Measurements from ENCODE around the gene RNF151.

DNA sequence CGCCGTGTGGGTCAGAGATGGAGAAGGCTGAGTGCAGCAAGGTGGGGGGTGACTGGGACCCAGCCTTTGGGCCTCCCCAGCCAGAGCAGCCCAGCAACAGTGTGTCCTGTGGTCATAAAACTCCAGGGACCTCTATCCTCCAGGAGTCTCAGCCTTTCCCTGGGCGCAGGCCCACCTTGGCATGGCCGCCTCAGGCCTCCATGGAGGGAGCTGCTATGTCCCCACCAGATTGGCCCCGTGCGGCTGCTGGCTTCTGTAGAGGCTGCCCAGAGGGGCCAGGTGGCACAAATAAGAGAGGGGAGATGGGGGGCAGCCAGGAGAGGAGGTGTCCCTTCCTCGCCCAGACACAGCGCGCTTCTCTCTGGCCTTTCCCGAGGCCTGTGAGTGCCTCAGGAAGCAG is 20.5 kb downstream of the RNF151 start:
- TF ChIP-seq, protein P1, sequence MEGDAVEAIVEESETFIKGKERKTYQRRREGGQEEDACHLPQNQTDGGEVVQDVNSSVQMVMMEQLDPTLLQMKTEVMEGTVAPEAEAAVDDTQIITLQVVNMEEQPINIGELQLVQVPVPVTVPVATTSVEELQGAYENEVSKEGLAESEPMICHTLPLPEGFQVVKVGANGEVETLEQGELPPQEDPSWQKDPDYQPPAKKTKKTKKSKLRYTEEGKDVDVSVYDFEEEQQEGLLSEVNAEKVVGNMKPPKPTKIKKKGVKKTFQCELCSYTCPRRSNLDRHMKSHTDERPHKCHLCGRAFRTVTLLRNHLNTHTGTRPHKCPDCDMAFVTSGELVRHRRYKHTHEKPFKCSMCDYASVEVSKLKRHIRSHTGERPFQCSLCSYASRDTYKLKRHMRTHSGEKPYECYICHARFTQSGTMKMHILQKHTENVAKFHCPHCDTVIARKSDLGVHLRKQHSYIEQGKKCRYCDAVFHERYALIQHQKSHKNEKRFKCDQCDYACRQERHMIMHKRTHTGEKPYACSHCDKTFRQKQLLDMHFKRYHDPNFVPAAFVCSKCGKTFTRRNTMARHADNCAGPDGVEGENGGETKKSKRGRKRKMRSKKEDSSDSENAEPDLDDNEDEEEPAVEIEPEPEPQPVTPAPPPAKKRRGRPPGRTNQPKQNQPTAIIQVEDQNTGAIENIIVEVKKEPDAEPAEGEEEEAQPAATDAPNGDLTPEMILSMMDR (IDR thresholded peaks at IDR 0.05; ENCODE audit: low read depth, low read length) = no peak
- TF ChIP-seq EZH2phosphoT487 (IDR thresholded peaks at IDR 0.05; ENCODE audit: low read depth) = no peak

Measured in OCI-LY3 (cell line).